BLaER1 treated with 17β-estradiol and CSF1 and Interleukin-3, amounts not matched to agents 10 nM and 100 nM (cell line): Measurements from ENCODE around the gene GSTO1.

Experiments used
- H3K27ac ChIP-seq, 11 experiments: shearing (Covaris generic); formaldehyde crosslinking; 2 replicates each; pipeline ENCODE4 v1.8.1; 2022
- H3K27me3 ChIP-seq, 11 experiments: shearing (Covaris generic); formaldehyde crosslinking; 2 replicates each; pipeline ENCODE4 v1.8.1; 2022
- H3K36me3 ChIP-seq, 11 experiments: shearing (Covaris generic); formaldehyde crosslinking; 2 replicates each; pipeline ENCODE4 v1.8.1; 2022
- H3K4me1 ChIP-seq, 10 experiments: shearing (Covaris generic); formaldehyde crosslinking; 2 replicates each; pipeline ENCODE4 v1.8.1; 2022
- H3K4me2 ChIP-seq, 11 experiments: shearing (Covaris generic); formaldehyde crosslinking; 2 replicates each; pipeline ENCODE4 v1.8.1; 2022
- H3K4me3 ChIP-seq, 10 experiments: shearing (Covaris generic); formaldehyde crosslinking; 2 replicates each; pipeline ENCODE4 v1.8.1; 2022
- H3K9ac ChIP-seq, 11 experiments: shearing (Covaris generic); formaldehyde crosslinking; 2 replicates each; pipeline ENCODE4 v1.8.1; 2022
- H3K9me3 ChIP-seq, 11 experiments: shearing (Covaris generic); formaldehyde crosslinking; replicated peaks in 1 of 11; 2 replicates each; pipeline ENCODE4 v1.8.1; 2022
- H4K20me1 ChIP-seq, 11 experiments: shearing (Covaris generic); formaldehyde crosslinking; 2 replicates each; pipeline ENCODE4 v1.8.1; 2022
- Cebpa-rat ChIP-seq, 11 experiments: shearing (Covaris generic); IDR thresholded peaks; 2 replicates each; pipeline ENCODE4 v1.8.1; 2022

The GSTO1 gene

GRCh38 chr10:104254493-104255310 is at the start of gene GSTO1:
Gene GSTO1, plus strand, starts transcription at chr10:104254892. Its CDS starts 37 bp downstream, at chr10:104254929.
- H3K27me3 ChIP-seq = no peaks in the 10 kb centered on the region
- peak within 1 kb of the TSS; percentile 94 to 99 (median 95) for H3K9ac ChIP-seq
- peak within 1 kb of the TSS; percentile 93 to 98 (median 94) for H3K4me3 ChIP-seq
- peaks cover 12 to 41% (median 32%) of the 10 kb centered on the region in 11 experiments; a peak in 19 of 22 replicates for H4K20me1 ChIP-seq
- peaks cover 30 to 60% (median 40%) of the 10 kb centered on the region in 10 experiments for H3K4me1 ChIP-seq
- H3K9me3 ChIP-seq = no peaks in the 10 kb centered on the region
- H3K27ac ChIP-seq = peak within 1 kb of the TSS; percentile 89 to 96 (median 94)
- TF ChIP-seq Cebpa-rat (IDR thresholded peaks at IDR 0.05) = no peak
- H3K4me2 ChIP-seq = peak within 1 kb of the TSS; percentile 78 to 93 (median 88)
- peaks cover 24 to 35% (median 29%) of the 10 kb centered on the region in 11 experiments for H3K36me3 ChIP-seq

- Histone ChIP-seq H3K4me1 (peaks cover 0 to 9% (median 0%) of the 10 kb centered on the region in 10 experiments; a peak in 4 of 20 replicates), H3K27me3 (no peaks in the 10 kb centered on the region), H3K4me3 (no peak overlapping the region), H3K9me3 (no peaks in the 10 kb centered on the region), H3K4me2 (no peak overlapping the region), H3K9ac (no peak overlapping the region), H3K27ac (no peak overlapping the region), H3K36me3 (no peaks in the 10 kb centered on the region), H4K20me1 (no peaks in the 10 kb centered on the region)
- no peak for TF ChIP-seq Cebpa-rat (IDR thresholded peaks at IDR 0.05)
Measured at GRCh38 chr10:104208730-104209129, 46.0 kb upstream of the GSTO1 start.

GRCh38 chr10:104209575-104210198 is 45.0 kb upstream of the GSTO1 start:
- Histone ChIP-seq H3K27ac (no peak overlapping the region), H3K4me2 (no peak overlapping the region), H3K4me1 (peaks cover 0 to 9% (median 0%) of the 10 kb centered on the region in 10 experiments; a peak in 4 of 20 replicates), H3K9ac (no peak overlapping the region), H3K27me3 (no peaks in the 10 kb centered on the region), H3K9me3 (no peaks in the 10 kb centered on the region), H3K36me3 (no peaks in the 10 kb centered on the region), H3K4me3 (no peak overlapping the region), H4K20me1 (no peaks in the 10 kb centered on the region)
- TF ChIP-seq Cebpa-rat (IDR thresholded peaks at IDR 0.05) = no peak

- no peaks in the 10 kb centered on the region for H3K27me3 ChIP-seq
- no peak overlapping the region for H3K4me2 ChIP-seq
- TF ChIP-seq Cebpa-rat (IDR thresholded peaks at IDR 0.05) = no peak
- H4K20me1 ChIP-seq = no peaks in the 10 kb centered on the region
- H3K4me1 ChIP-seq = peaks cover 11 to 30% (median 22%) of the 10 kb centered on the region in 10 experiments
- H3K9me3 ChIP-seq = no peaks in the 10 kb centered on the region
- H3K27ac ChIP-seq = no peak overlapping the region
- no peak overlapping the region for H3K4me3 ChIP-seq
- H3K9ac ChIP-seq = no peak overlapping the region
- H3K36me3 ChIP-seq = no peaks in the 10 kb centered on the region
Measured at GRCh38 chr10:104216631-104217030, 38.1 kb upstream of the GSTO1 start.

- no peaks in the 10 kb centered on the region for H3K36me3 ChIP-seq
- no peaks in the 10 kb centered on the region for H3K9me3 ChIP-seq
- H3K27ac ChIP-seq = peak overlapping the region in 3 of 11 experiments; percentile 10 to 40 (median 12); a peak in 5 of 22 replicates
- no peaks in the 10 kb centered on the region for H3K27me3 ChIP-seq
- peak overlapping the region in 1 of 11 experiments; percentile 3; a peak in 2 of 22 replicates for H3K9ac ChIP-seq
- no peaks in the 10 kb centered on the region for H4K20me1 ChIP-seq
- TF ChIP-seq Cebpa-rat (IDR thresholded peaks at IDR 0.05) = no peak
- peaks cover 11 to 40% (median 28%) of the 10 kb centered on the region in 10 experiments for H3K4me1 ChIP-seq
- peak overlapping the region; percentile 58 to 87 (median 75) for H3K4me2 ChIP-seq
- peak overlapping the region in 1 of 10 experiments; percentile 26; a peak in 1 of 20 replicates for H3K4me3 ChIP-seq
Measured at GRCh38 chr10:104218751-104219150, 35.9 kb upstream of the GSTO1 start.

GRCh38 chr10:104220522-104220921 is 34.2 kb upstream of the GSTO1 start:
- no peak for TF ChIP-seq Cebpa-rat (IDR thresholded peaks at IDR 0.05)
- no peak overlapping the region for H3K4me2 ChIP-seq

GRCh38 chr10:104223304-104223703 is 31.4 kb upstream of the GSTO1 start:
- H3K9ac ChIP-seq = no peak overlapping the region
- H3K27me3 ChIP-seq = no peaks in the 10 kb centered on the region
- no peak for TF ChIP-seq Cebpa-rat (IDR thresholded peaks at IDR 0.05)
- H3K36me3 ChIP-seq = no peaks in the 10 kb centered on the region
- H3K27ac ChIP-seq = no peak overlapping the region
- no peaks in the 10 kb centered on the region for H4K20me1 ChIP-seq
- no peak overlapping the region for H3K4me3 ChIP-seq
- H3K4me1 ChIP-seq = peaks cover 9 to 41% (median 24%) of the 10 kb centered on the region in 10 experiments
- no peak overlapping the region for H3K4me2 ChIP-seq
- H3K9me3 ChIP-seq = no peaks in the 10 kb centered on the region

More at GRCh38 chr10:104220522-104220921, 34.2 kb upstream of the GSTO1 start:
- Histone ChIP-seq H3K9me3 (no peaks in the 10 kb centered on the region), H3K9ac (no peak overlapping the region), H3K27me3 (no peaks in the 10 kb centered on the region), H3K27ac (no peak overlapping the region), H4K20me1 (no peaks in the 10 kb centered on the region), H3K4me1 (peaks cover 11 to 46% (median 29%) of the 10 kb centered on the region in 10 experiments), H3K36me3 (no peaks in the 10 kb centered on the region), H3K4me3 (no peak overlapping the region)

- no peak overlapping the region for H3K9ac ChIP-seq
- peaks cover 22 to 39% (median 36%) of the 10 kb centered on the region in 11 experiments for H3K27me3 ChIP-seq
- no peak overlapping the region for H3K27ac ChIP-seq
- H3K4me2 ChIP-seq = no peak overlapping the region
- H3K9me3 ChIP-seq = peaks cover 34 to 41% (median 40%) of the 10 kb centered on the region in 11 experiments
- 0 out of 22 replicates have a peak, but pooled peaks cover 0 to 4% (median 0%) of the 10 kb centered on the region in 11 experiments for H3K36me3 ChIP-seq
- no peak for TF ChIP-seq Cebpa-rat (IDR thresholded peaks at IDR 0.05)
- H3K4me1 ChIP-seq = peaks cover 0 to 9% (median 0%) of the 10 kb centered on the region in 10 experiments; a peak in 5 of 20 replicates
- H4K20me1 ChIP-seq = no peaks in the 10 kb centered on the region
- no peak overlapping the region for H3K4me3 ChIP-seq
Measured at GRCh38 chr10:104230490-104230889, 24.2 kb upstream of the GSTO1 start.
